Psoas muscle (tissue), 8 donors: ENCODE data around the gene PEPD. TPM values are rescaled to one million over a fixed set of nuclear protein-coding genes. Genes with fewer than 3 reads are reported as not detected.

Experiments used
- ATAC-seq, 4 donors: fragments of 200-7000 bp; cut with Tn5 transposase; one replicate each; pipeline ENCODE4 v1.9.1; 2020; ENCODE audit warnings: moderate library complexity in 3 of 4, mild to moderate bottlenecking in 2 of 4
- DNase-seq, 2 donors: peaks; one replicate each; pipeline ENCODE4 v3.0.0-alpha.2; 2020
- H3K27ac ChIP-seq: fragments of 200-600 bp; one replicate; pipeline ENCODE4 v1.8.0; 2022
- H3K27me3 ChIP-seq, 3 donors: fragments of 200-600 bp in 1 of 3; one replicate each; pipeline versions ENCODE4 v1.6.1 to v1.8.0; 2013 to 2022; ENCODE audit warnings: low read length in 2 of 3, mild to moderate bottlenecking in 2 of 3, moderate library complexity in 1 of 3; ENCODE audit not compliant: insufficient read depth in 3 of 3
- H3K36me3 ChIP-seq, 2 donors: fragments of 200-600 bp in 1 of 2; one replicate each; pipeline versions ENCODE4 v1.6.1 to v1.8.0; 2013 to 2022; ENCODE audit warnings: low read depth in 1 of 2, mild to moderate bottlenecking in 1 of 2, moderate library complexity in 1 of 2; ENCODE audit not compliant: insufficient read depth in 1 of 2
- H3K4me1 ChIP-seq: fragments of 200-600 bp; one replicate; pipeline ENCODE4 v1.8.0; 2022
- H3K4me3 ChIP-seq: fragments of 200-600 bp; one replicate; pipeline ENCODE4 v1.8.0; 2022; ENCODE audit warnings: mild to moderate bottlenecking
- H3K9me3 ChIP-seq: fragments of 200-600 bp; one replicate; pipeline ENCODE4 v1.8.0; 2022
- WGBS, 3 donors: extraction: QIAGEN DNeasy Blood & Tissue Kit; methylation state at CpG; one replicate each; pipeline versions ENCODE4 v1.1.6 to v1.1.7; 2013; 5-methylcytosine and 5-hydroxymethylcytosine counted together
- intact Hi-C, 2 donors: fragments of 100-400 bp; cut with DNase I; formaldehyde crosslinking; loops; one replicate each; pipeline versions ENCODE4 v1.11.0 to v1.14.2; 2022
- polyA plus RNA-seq, 3 donors: library from polyadenylated mRNA; stranded (reverse); fragments of 200-250 nt; gene quantifications; one replicate each; pipeline ENCODE4 v1.2.3, GENCODE V29; 2013
- total RNA-seq, 4 donors: library from RNA; stranded (reverse); fragmentation: NEBNext Ultra II Directional in 2 of 4; extraction: Animal tissue kit (Norgen Biotek cat#: 25700) in 2 of 4; gene quantifications; one replicate each; pipeline versions ENCODE4 v1.2.1 to v1.2.4, GENCODE V29; 2021 to 2023
- TF ChIP-seq, protein P1 (sequence below): fragments of 200-600 bp; IDR thresholded peaks from one replicate; pipeline ENCODE4 v1.8.0; 2022; ENCODE audit warnings: antibody characterized with exemption
- donor health status: healthy with polysubstance abuse.
- donor health status: DM: no; HTN: no; CAD: no; lungs with moderate emphysema.
- donor health status: Bipolar disorder and iron deficiency.
- donor health status: healthy.
- donor health status: DM: yes; HTN: yes; CAD: no.
- donor health status: DM: no; HTN: no; CAD: no.
- donor health status: DM: no; HTN: no; CAD: no.
- donor health status: DM: yes; HTN: yes; CAD: no.

The PEPD gene
- total and polyA plus RNA-seq, 7 donors: 26.3 to 40.2 (median 35.1) TPM

DNA sequence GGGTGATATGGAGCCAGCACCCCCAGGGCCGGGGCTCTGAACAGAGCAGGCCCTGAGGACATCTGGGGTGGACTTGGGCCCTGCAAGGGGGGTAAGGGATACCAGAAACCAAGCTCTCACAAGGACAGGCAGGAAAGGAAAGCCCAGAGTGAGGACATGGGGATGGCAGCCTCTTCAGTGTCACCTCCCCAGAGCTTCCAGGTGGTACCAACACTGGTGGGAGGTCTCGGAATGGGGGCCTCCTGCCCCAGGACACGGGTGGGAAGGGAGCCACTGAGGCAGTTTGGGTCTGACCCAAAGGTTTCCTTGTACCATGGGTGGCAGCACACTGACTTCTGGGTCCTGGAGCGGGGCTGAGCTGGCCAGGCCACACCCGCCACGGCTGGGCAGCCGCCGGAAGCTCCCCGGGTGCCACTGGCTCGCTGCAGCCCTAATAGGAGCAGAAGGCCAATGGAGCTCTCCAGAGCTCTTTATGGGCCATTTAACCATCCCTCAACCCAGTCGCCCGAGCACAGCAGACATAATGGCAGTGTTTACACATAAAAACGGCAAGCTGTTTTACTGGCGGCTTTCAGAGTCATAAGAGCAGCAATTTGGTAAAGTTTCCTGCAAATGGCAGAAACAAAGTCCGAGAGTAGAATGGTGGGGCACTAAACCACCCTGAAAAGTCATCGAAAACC lies 59.3 kb downstream of the PEPD start:
- 80 to 87% (median 87%) methylated on average over 16 of the region's 16 CpGs for WGBS, 3 donors
- TF ChIP-seq, protein P1, sequence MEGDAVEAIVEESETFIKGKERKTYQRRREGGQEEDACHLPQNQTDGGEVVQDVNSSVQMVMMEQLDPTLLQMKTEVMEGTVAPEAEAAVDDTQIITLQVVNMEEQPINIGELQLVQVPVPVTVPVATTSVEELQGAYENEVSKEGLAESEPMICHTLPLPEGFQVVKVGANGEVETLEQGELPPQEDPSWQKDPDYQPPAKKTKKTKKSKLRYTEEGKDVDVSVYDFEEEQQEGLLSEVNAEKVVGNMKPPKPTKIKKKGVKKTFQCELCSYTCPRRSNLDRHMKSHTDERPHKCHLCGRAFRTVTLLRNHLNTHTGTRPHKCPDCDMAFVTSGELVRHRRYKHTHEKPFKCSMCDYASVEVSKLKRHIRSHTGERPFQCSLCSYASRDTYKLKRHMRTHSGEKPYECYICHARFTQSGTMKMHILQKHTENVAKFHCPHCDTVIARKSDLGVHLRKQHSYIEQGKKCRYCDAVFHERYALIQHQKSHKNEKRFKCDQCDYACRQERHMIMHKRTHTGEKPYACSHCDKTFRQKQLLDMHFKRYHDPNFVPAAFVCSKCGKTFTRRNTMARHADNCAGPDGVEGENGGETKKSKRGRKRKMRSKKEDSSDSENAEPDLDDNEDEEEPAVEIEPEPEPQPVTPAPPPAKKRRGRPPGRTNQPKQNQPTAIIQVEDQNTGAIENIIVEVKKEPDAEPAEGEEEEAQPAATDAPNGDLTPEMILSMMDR: no peak

DNA sequence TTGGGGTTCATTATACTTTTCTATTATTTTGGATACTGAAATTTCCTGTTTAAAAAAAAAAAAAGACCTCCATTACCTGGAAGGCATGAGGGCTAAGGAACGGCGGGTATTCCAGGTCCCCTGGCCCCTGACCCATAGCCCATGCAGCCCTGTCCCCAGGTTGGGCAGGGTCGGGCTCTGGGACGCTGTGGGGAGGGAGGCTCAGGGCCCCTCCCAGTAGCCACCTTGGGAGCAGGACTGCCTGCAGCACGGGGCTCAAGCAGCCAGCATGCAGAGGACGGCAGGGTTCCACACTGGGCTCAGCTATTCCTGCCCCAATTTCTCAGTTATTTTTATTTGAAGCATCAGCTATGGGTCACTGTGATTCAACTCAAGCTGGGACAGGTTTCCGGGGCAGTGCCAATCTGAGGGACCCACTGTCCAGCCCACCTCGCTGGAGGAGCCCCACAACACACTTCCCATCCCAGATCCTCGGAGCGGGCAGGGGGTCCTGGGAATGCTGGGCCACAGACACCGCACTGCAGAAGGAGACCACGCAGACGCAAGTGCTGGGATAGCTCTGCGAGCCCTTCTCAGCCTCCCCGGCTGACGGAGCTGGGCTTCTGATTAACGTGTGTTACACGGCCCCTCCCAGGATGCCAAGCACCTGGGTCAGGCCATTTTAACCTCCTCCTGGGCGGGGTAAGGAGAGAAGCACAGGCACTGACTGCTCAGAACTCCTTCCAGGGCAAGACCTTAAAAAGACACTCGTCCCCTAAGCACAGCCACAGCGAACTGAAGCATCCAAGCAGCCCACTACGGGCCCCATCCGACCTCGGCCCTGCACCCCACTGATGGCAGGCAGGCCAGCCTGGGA lies 60.1 kb downstream of the PEPD start:
- TF ChIP-seq, protein P1: no peak
- DNase-seq (no peak), ATAC-seq (no peak)
- intact Hi-C loops: no loop called here
- no peak overlapping the region for H3K27ac ChIP-seq
- H3K27me3 ChIP-seq: no peaks in the 10 kb centered on the region
- H3K4me1 ChIP-seq: peaks cover 9% of the 10 kb centered on the region
- 91 to 93% (median 91%) methylated on average over 24 of the region's 24 CpGs for WGBS, 3 donors
- H3K36me3 ChIP-seq: peaks cover 0 to 22% of the 10 kb centered on the region in 2 donors
- no peaks in the 10 kb centered on the region for H3K9me3 ChIP-seq
- no peak overlapping the region for H3K4me3 ChIP-seq

More for the DNA sequence above, 59.3 kb downstream of the PEPD start:
- intact Hi-C loops: no loop called here
- Histone ChIP-seq H3K27me3 (no peaks in the 10 kb centered on the region), H3K27ac (no peak overlapping the region), H3K4me3 (no peak overlapping the region), H3K9me3 (no peaks in the 10 kb centered on the region), H3K4me1 (peaks cover 10% of the 10 kb centered on the region), H3K36me3 (peaks cover 0 to 22% of the 10 kb centered on the region in 2 donors)
- no peak for ATAC-seq
- DNase-seq: no peak

DNA sequence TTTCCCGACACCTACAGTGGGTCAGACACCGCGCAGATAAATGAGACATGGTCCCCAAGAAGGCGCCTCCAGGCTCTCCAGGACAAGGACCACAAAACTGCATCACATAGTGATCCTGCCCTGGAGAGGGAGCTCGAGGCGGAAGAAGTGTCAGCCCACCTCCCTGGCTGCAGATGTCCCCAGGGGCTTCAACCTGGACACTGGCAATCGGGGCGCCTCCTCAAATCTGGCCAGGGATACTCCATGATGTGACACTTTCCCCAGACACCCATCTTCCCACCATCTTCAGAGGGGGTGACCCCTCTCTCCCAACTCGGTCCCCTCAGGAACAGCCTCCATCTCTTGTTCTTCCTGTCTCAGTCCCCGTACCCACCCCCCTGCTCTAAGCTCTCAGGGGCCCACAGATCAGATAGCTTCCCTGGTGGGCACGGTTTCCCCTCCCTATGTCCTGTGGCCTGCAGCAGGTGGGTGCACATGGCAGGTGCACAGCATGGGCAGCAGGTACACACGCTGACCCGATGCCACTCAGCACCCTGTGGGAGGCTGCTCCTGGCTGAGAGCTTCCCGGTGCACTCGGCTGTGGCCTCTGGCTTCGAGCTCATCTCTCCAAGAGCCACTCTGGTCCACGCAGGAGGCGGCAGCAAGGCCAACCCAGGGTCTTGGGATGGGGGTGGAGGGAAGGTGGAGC lies 61.2 kb downstream of the PEPD start:
- DNase-seq (no peak), ATAC-seq (no peak)
- intact Hi-C loops: no loop called here
- Histone ChIP-seq H3K27ac (no peak overlapping the region), H3K4me1 (peaks cover 2% of the 10 kb centered on the region), H3K27me3 (no peaks in the 10 kb centered on the region), H3K9me3 (no peaks in the 10 kb centered on the region), H3K36me3 (peaks cover 0 to 22% of the 10 kb centered on the region in 2 donors), H3K4me3 (no peak overlapping the region)
- 90 to 92% (median 92%) methylated on average over 18 of the region's 18 CpGs for WGBS, 3 donors
- TF ChIP-seq, protein P1: no peak

DNA sequence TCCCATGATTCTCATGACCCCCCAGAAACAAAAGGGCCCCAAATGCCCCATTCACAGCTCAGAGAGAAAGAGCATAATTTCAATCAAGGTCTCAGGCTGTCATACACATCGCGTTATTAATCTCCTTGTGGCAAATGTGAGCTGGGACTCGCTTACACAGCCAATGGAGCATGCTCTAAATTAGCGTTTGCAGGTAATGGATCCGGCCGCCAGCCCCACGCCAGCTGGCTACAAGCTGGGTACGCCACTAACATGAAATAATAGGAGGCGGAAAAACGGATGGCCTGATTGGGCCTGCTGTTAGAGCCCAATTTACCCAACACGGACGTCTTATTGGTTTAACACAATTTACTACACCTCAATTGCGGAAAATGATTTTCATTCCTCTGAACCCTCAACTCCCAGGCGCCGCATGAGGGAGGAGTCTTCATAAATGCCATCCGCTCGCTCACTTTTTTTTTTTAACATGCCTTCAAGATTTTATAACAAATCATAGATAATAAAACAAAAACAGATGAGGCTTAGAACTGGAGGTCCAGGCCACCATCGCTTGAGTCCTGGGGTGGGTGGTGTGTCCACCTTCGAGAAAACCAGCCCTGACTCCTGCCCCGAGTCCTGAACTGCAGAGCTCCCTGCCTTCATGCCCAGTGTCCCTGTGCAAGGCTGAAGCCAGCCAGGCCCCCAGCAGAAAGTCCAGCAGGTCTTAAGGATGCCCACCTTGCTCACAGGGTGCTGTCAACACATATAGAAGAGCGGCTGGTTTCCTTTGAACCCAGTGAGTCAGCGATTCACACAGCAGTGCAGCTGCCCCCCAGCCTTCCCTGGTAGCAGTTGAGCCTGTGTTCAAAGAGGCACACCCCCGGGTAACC lies 62.1 kb downstream of the PEPD start:
- Histone ChIP-seq H3K9me3 (no peaks in the 10 kb centered on the region), H3K27ac (no peak overlapping the region), H3K36me3 (peaks cover 0 to 22% of the 10 kb centered on the region in 2 donors), H3K27me3 (no peaks in the 10 kb centered on the region), H3K4me3 (no peak overlapping the region), H3K4me1 (no peaks in the 10 kb centered on the region)
- TF ChIP-seq, protein P1: no peak
- intact Hi-C loops: no loop called here
- DNase-seq (no peak), ATAC-seq (peak in 3 of 4 donors; percentile 66 to 84 (median 75))
- WGBS, 3 donors: 61 to 69% (median 67%) methylated on average over 23 of the region's 23 CpGs
